ENCODE results near the gene SH3TC2.

DNA sequence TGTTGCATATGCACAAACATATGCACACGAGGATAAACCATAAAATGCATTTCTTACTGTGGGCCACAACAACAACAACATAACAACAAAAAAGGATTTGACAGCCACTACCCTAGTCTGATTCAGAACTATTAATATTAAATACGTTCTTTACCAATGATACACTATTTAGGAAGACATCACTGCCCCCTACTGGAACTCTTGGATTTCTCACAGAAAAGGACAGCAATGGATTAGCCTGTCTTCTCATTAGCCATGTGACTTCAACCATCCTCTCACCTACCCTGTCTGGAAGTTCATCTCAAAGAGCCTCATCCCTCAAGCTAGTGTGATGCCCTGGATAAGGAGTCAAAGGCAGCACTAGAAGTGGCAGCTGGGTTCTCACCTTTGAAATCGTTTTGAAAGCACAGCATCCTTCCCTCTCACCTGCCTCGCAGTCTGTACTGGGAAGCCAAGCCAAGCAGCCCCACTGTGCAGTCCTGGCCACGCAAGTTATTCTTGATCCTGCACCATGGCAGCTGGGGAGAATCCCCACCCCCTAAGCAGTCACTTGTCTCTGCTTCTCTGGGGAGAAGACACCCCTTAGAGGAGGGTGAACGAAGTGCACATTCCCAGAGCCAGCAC is 64.6 kb downstream of the SH3TC2 start:
- no peak for TF ChIP-seq EZH2 (IDR thresholded peaks at IDR 0.05; ENCODE audit: low read depth)
- TF ChIP-seq, protein P1, sequence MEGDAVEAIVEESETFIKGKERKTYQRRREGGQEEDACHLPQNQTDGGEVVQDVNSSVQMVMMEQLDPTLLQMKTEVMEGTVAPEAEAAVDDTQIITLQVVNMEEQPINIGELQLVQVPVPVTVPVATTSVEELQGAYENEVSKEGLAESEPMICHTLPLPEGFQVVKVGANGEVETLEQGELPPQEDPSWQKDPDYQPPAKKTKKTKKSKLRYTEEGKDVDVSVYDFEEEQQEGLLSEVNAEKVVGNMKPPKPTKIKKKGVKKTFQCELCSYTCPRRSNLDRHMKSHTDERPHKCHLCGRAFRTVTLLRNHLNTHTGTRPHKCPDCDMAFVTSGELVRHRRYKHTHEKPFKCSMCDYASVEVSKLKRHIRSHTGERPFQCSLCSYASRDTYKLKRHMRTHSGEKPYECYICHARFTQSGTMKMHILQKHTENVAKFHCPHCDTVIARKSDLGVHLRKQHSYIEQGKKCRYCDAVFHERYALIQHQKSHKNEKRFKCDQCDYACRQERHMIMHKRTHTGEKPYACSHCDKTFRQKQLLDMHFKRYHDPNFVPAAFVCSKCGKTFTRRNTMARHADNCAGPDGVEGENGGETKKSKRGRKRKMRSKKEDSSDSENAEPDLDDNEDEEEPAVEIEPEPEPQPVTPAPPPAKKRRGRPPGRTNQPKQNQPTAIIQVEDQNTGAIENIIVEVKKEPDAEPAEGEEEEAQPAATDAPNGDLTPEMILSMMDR (conservative IDR thresholded peaks at IDR 0.05), result peak; percentile 85

Data from PC-9 (cell line).